Activated CD8-positive, alpha-beta memory T cell treated with anti-CD3 and anti-CD28 coated beads for 24 hours (primary cell): ENCODE measurements around the gene PACS1.
"Not testable (repeated sequence)": the region's sequence is repeated elsewhere in the genome, so short reads cannot be mapped to it uniquely, and the experiment has no call there.

Experiments
- DNase-seq: peaks from one replicate; pipeline ENCODE4 v3.0.0-alpha.2; 2020

The PACS1 gene

DNA sequence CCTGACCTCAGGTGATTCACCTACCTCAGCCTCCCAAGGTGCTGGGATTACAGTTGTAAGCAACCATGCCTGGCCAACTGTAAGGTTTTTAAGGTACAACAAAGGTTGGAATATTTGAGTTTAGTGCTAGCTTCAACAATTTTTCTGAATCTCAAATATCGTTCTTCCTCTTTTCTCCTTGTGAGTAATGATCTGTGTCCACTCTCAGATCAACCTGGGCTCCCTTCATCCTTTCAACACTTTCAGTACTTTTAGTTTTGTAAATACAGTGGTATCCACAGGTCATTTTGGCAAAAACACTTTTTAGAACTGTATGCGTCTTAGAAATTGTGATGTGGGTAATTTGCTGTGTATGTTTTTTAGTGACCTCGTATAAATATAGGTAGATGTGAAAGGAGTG, 7.9 kb downstream of the PACS1 start:
- no peak for DNase-seq

DNA sequence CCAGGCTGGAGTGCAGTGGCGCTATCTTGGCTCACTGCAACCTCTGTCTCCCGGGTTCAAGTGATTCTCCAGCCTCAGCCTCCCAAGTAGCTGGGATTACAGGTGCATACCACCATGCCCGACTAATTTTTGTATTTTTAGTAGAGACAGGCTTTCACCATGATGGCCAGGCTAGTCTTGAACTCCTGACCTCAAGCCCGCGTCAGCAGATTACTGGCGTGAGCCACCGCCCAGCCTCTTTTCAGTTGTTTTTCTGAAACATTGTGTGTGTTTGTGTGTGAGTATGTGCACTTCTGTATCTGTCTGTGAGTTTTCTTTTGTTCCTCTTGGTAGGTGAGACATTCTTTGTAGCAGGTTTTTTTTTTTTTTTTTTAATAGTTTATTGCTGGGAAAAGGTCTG, 8.9 kb downstream of the PACS1 start:
- not testable (repeated sequence) for DNase-seq

GRCh38 chr11:66080055-66080817, 10.2 kb downstream of the PACS1 start:
- peak; percentile 74 for DNase-seq

- DNase-seq = peak; percentile 75
Measured at GRCh38 chr11:66081505-66081904, 11.4 kb downstream of the PACS1 start.

DNA sequence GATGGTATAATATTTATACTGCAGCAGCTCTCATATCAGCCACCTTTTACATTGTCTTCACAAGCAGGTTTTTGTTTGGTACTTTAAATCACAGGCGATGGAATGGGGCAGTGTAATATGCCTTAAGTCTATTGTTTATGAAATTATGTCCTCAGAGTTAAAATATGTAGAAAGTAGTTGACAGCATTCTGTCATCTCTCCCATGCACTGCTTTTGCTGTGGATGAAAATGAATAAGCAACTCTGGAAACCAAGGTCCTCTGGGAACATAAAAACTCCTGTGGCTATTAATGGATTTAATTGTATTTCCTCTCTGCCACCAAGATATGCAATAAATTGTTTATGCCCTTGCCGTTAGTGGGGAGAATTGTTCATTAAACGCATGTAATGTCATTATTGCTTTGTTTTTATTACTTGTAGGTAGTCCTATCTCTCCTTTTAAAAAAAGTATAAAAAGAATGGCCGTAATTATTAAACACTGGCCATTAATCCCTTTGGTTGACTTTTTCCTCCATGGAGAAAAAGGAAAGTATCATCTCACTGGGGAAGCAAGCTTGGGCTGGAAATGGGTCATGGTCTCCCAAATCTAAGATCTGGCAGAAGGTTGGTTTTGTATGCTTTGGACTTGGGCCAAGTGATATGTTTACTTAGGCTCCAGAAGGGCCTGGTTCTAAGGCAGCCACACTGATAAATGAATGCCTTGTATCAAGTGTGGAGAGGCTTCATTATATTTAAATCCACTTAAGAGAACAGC, 13.1 kb downstream of the PACS1 start:
- DNase-seq = no peak

DNA sequence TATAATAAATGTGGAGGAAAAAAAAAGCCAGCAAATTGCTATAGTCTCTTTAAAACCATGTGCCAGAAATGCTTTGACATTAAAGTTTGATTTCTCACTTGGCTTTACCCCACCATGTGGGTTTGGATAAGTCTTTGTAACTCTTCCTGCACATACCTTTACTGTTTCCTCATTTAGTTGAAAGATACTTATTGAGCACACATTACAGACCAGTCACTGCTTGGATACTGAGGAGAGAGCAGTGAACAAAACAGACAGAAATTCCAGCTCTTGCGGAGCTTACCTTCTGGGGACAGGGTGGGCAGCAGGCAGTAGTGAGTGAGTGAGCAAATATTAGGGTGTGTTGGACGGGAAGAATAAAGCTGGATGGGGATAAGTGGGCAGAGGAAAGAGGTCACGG, 13.7 kb downstream of the PACS1 start:
- DNase-seq = no peak

DNA sequence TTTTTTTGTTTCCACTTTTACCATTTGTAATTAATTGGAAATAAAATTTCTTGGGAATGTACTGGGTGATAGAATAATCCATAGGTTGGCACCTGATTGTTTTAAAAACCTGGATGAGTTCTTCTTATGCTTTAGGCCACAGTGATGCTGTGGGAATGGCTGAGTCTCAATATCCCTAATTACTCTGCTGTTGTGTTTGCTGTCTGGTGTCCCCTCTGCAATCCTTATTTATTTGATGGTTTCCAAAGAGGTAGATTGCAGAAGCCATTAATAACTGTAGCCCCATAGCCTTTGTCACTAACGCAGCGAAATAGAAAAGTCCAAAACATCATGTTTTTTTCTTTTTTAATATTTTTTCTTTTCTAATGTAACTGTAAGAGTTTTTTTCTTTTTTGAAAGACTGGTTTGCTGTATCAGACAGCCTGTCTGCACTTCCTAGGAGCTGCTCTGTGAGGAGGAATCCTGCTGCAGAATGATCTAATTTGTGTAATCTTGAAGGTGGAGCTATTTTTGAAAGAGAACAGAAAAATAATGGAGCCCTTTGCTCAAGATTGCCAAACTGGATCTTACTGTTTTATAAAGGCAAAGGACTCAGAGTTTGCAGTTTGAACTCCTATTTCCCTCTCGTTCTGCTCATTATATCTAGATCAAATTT, 14.9 kb downstream of the PACS1 start:
- no peak for DNase-seq

DNA sequence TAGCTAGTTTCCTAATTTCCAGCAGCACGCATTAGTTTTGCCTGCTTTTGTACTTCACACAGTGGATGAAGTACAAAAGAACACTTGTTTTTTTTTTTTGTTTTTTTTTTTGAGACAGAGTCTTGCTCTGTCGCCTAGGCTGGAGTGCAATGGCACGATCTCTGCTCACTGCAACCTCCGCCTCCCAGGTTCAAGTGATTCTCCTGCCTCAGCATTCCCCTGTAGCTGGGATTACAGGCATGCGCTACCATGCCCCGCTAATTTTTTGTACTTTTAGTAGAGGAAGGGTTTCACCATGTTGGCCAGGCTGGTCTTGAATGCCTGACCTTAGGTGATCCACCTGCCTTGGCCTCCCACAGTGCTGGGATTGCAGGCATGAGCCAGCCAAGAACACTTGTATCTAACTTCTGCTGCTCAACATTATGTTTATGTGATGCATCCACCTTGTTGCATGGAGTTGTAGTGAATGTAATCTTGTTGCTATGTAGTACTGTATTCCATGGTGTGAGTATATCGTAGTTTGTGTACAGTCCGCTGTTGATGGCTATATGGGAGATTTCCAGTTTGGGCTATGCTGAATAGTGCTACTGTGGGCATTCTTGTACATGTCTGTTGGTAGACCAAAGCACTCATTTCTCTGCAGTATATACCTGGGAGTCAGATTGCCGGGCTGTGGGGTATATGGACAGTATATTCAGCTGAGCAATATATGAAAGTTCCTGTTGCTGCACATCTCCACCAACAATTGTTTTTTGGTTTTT, 17.3 kb downstream of the PACS1 start:
- no peak for DNase-seq

DNA sequence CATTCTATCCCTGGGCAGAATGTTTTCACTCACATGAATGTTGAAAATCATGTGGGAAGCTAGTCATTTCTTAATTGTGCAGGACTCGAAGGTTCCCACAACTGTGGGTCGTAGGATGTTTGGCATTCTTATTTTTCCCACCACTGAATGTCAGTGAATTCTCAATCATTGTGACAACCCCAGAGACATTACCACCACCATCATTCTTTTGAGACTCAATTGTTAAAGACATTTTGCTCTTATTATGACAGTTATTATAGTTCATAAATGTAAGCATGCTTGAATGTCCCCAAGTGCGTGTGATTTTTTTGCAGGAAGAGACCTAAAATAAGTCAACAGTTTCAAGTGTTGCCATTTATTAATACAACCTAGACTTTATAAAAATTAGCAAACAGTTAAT, 19.0 kb downstream of the PACS1 start:
- DNase-seq = no peak

DNA sequence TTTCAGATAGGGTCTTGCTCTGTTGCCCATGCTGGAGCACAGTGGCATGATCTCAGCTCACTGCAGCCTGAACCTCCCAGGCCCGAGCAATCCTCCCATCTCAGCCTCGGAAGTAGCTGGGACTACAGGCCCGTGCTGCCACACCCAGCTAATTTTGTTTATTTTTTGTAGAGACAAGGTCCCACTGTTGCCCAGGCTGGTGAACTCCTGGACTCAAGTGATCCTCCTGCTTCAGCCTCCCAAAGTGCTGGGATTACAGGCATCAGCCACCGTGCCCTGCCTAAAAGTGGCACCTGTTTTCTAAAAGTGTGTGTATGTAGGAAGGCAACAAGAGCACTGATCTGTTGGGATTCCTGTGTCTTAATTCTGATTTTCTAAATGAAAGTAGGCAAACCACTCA, 20.2 kb downstream of the PACS1 start:
- no peak for DNase-seq

GRCh38 chr11:66092125-66092524, 22.1 kb downstream of the PACS1 start:
- DNase-seq = not testable (repeated sequence)

GRCh38 chr11:66099746-66100145, 29.7 kb downstream of the PACS1 start:
- DNase-seq = not testable (repeated sequence)

GRCh38 chr11:66100272-66101065, 30.4 kb downstream of the PACS1 start:
- peak; percentile 86 for DNase-seq

DNA sequence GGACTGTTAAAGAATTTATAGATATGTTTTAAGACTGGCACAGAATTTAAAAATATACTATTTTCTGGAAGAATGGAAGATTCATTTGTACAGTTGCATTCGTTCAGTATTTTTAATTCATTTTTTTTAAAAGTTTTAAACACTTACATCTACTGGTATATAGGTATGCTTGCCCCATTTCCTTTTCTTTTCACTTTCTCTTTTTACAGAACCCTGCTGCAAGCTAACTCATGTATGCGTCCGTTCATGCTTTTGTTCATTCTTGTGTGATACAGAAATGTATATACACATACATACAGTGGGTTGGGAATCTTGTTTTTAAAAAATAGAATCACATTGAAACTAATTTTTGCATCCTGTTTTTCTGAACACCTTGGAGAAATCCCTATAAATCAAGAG, 31.0 kb downstream of the PACS1 start:
- no peak for DNase-seq

- no peak for DNase-seq
Measured at GRCh38 chr11:66104057-66104638, 34.1 kb downstream of the PACS1 start.

- DNase-seq = no peak
Measured at GRCh38 chr11:66106786-66107599, 36.9 kb downstream of the PACS1 start.

GRCh38 chr11:66107600-66108510, 37.8 kb downstream of the PACS1 start:
- DNase-seq = no peak

- no peak for DNase-seq
Measured at GRCh38 chr11:66109294-66109693, 39.2 kb downstream of the PACS1 start.

- no peak for DNase-seq
Measured at GRCh38 chr11:66111158-66111557, 41.1 kb downstream of the PACS1 start.

- DNase-seq = peak; percentile 57
Measured at GRCh38 chr11:66112041-66112491, 42.0 kb downstream of the PACS1 start.
